ENCODE data around the gene BTC. TPM values are rescaled to one million over a fixed set of nuclear protein-coding genes. Genes with fewer than 3 reads are reported as not detected.

BTC gene
- total RNA-seq, 1 experiment from 2014 or later: not detected

GRCh38 chr4:74840936-74841509, 46.7 kb upstream of the BTC start:
- H3K27me3 ChIP-seq (ENCODE audit: insufficient read depth, low read length): no peaks in the 10 kb centered on the region
- no peaks in the 10 kb centered on the region for H4K20me1 ChIP-seq (ENCODE audit: control insufficient read depth, insufficient read depth, insufficient read length)
- H3K79me2 ChIP-seq (ENCODE audit: insufficient read depth, low read length): no peaks in the 10 kb centered on the region
- H3K14ac ChIP-seq (ENCODE audit: insufficient read depth, low read length): no peak overlapping the region
- no peak overlapping the region for H3K23ac ChIP-seq (ENCODE audit: insufficient read length, low read depth, low read length)
- no peaks in the 10 kb centered on the region for H3K23me2 ChIP-seq (ENCODE audit: insufficient read length, low read depth, low read length, poor library complexity, severe bottlenecking)
- no peak overlapping the region for H2BK120ac ChIP-seq (ENCODE audit: low read depth, low read length, poor library complexity, severe bottlenecking)
- H4K5ac ChIP-seq (ENCODE audit: insufficient read length, low read depth, low read length): no peak overlapping the region
- H3K9ac ChIP-seq (ENCODE audit: extremely low read depth, insufficient read length, low read length): no peak overlapping the region
- Mint-ChIP-seq H3K4me3 (no peak overlapping the region), H3K27me3 (ENCODE audit: low read depth) (0 out of 2 replicates have a peak, but pooled peaks cover 1% of the 10 kb centered on the region), H3K27ac (no peak overlapping the region), H3K4me1 (no peaks in the 10 kb centered on the region), H3K36me3 (ENCODE audit: insufficient read depth in 1 of 3, low read depth in 3 of 3) (peaks cover 0 to 8% (median 2%) of the 10 kb centered on the region in 3 experiments; a peak in 3 of 7 replicates), H3K9me3 (peaks cover 8% of the 10 kb centered on the region in 2 experiments)
- WGBS (ENCODE audit: extremely low coverage, insufficient read length, low lambda C conversion rate): no CpG with 5 or more reads among the region's 7 CpGs
- TF ChIP-seq, protein P1, sequence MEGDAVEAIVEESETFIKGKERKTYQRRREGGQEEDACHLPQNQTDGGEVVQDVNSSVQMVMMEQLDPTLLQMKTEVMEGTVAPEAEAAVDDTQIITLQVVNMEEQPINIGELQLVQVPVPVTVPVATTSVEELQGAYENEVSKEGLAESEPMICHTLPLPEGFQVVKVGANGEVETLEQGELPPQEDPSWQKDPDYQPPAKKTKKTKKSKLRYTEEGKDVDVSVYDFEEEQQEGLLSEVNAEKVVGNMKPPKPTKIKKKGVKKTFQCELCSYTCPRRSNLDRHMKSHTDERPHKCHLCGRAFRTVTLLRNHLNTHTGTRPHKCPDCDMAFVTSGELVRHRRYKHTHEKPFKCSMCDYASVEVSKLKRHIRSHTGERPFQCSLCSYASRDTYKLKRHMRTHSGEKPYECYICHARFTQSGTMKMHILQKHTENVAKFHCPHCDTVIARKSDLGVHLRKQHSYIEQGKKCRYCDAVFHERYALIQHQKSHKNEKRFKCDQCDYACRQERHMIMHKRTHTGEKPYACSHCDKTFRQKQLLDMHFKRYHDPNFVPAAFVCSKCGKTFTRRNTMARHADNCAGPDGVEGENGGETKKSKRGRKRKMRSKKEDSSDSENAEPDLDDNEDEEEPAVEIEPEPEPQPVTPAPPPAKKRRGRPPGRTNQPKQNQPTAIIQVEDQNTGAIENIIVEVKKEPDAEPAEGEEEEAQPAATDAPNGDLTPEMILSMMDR (conservative IDR thresholded peaks at IDR 0.05): no peak
- no peak overlapping the region for H4K91ac ChIP-seq (ENCODE audit: insufficient read length, low read depth, low read length)
- H3K4me2 ChIP-seq (ENCODE audit: insufficient read depth, insufficient read length, low read length): no peak overlapping the region
- no peak overlapping the region for H3K56ac ChIP-seq (ENCODE audit: insufficient read length, low read depth, low read length)
- H3K4ac ChIP-seq (ENCODE audit: low read depth, low read length): no peak overlapping the region
- H4K8ac ChIP-seq (replicated peaks; ENCODE audit: insufficient read length, low read depth, low read length): no peak overlapping the region
- H2BK15ac ChIP-seq (ENCODE audit: low read depth, low read length): no peak overlapping the region
- H2BK20ac ChIP-seq (ENCODE audit: low read depth, low read length, poor library complexity, severe bottlenecking): no peak overlapping the region
- no peak overlapping the region for H3K18ac ChIP-seq (ENCODE audit: insufficient read length, low read depth, low read length)
- no peaks in the 10 kb centered on the region for H3K9me3 ChIP-seq (ENCODE audit: control insufficient read depth, low read depth, low read length)
- no peak overlapping the region for H2AFZ ChIP-seq (ENCODE audit: low read length)
- H2BK12ac ChIP-seq (ENCODE audit: insufficient read length, low read depth, low read length): no peak overlapping the region
- DNase-seq: no peak
- H2BK5ac ChIP-seq (ENCODE audit: insufficient read length, low read length): no peak overlapping the region
- no peaks in the 10 kb centered on the region for H3K4me1 ChIP-seq (ENCODE audit: insufficient read depth, low read length)
- no peaks in the 10 kb centered on the region for H3K79me1 ChIP-seq (ENCODE audit: insufficient read depth, low read depth, low read length, poor library complexity, severe bottlenecking)
- no peak overlapping the region for H2AK5ac ChIP-seq (ENCODE audit: insufficient read length, low read length)
- no peak overlapping the region for H3K27ac ChIP-seq (ENCODE audit: insufficient read length, low read depth, low read length)
- H3T11ph ChIP-seq (ENCODE audit: low read length): no peak overlapping the region
